ENCODE results near the gene ACAP2.

- no peak for TF ChIP-seq CTCF (IDR thresholded peaks at IDR 0.05 in 4 of 5, conservative IDR thresholded peaks at IDR 0.05 in 1 of 5)
- no peak for TF ChIP-seq POLR2A (IDR thresholded peaks at IDR 0.05)
Measured at GRCh38 chr3:195423818-195424217, 19.0 kb downstream of the ACAP2 start.
